Measurements from ENCODE around the gene MAMLD1.

- TF ChIP-seq CTCF (IDR thresholded peaks at IDR 0.05) (no peak), POLR2A (IDR thresholded peaks at IDR 0.05) (no peak)
These were observed 8.8 kb downstream of the MAMLD1 start for GRCh38 chrX:150371877-150372276.

Measured in esophagus squamous epithelium (tissue), 4 donors.